Kidney epithelial cell (primary cell): Measurements from ENCODE around the gene DENND10. TPM values are rescaled to one million over a fixed set of nuclear protein-coding genes. Genes with fewer than 3 reads are reported as not detected.

ENCODE experiments used
- DNase-seq: peaks from one replicate; pipeline ENCODE4 v3.0.0-alpha.2; 2010; ENCODE audit warnings: low read depth
- H3K27me3 ChIP-seq: 2 replicates; pipeline ENCODE4 v1.6.0; 2011; ENCODE audit warnings: low read length; ENCODE audit not compliant: control insufficient read depth, insufficient read depth
- H3K36me3 ChIP-seq: 2 replicates; pipeline ENCODE4 v1.5.1; 2011; ENCODE audit warnings: low read length; ENCODE audit not compliant: control insufficient read depth, insufficient read depth
- H3K4me3 ChIP-seq: 2 replicates; pipeline ENCODE4 v1.5.1; 2011; ENCODE audit warnings: low read depth, mild to moderate bottlenecking, control low read depth, low read length
- total RNA-seq: library from RNA; depleted of rRNA; stranded (reverse); fragments of >200 nt; gene quantifications from 2 replicates; pipeline ENCODE4 v1.2.3, GENCODE V29; 2015
- TF ChIP-seq, protein P1 (sequence below): IDR thresholded peaks from 2 replicates; pipeline ENCODE4 v1.5.1; 2011; ENCODE audit warnings: mild to moderate bottlenecking, moderate library complexity, low read length, control low read depth, inconsistent platforms; ENCODE audit not compliant: insufficient read depth, poor library complexity, severe bottlenecking

The DENND10 gene
- total RNA-seq, 1 donor from 2014 or later, result 78.7 TPM

DNA sequence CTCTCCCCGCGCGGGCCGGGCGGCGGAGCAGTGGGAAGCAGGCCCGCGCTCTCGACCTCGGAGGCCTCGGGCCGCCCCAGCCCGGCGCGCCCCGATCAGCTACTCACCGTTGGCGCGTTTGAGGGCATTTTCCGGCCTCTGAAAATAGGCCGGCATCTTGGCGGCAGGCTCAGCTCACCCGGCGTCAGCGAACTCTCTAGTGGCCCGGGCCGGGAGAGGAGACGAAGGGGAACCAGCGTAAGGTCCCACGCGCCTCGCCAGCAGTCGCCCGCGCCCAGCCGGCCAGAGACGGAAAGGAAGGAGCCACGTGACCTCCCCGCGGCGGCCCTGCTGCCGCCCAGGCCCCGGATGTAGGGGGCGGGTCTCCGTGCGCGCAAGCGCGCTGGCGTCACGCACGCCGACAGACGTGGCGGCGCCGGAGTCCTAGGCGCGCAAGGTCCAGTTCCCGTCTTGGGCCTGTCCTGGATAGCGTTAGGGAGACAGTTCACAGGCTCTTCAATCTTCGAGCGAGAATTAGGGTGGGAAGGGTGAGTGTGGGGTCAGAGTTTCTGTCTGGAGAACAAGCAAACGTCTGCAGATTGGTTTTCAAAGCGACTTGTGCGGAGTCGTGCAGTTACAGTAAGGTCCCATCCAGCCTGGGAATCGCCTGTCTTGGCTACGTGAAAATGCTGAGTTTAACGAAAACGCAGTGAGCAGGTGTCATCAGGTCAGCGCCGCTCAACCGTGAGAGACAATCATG lies 23.2 kb upstream of the DENND10 start, which contains the start of gene EIF3A:
TSS of gene EIF3A (minus strand) at position 297 of the 739 bp plus-strand sequence. CDS start at position 156, 141 bp downstream.
- DNase-seq, result peak; percentile 63
- Histone ChIP-seq H3K4me3 (peak within 1 kb of the TSS; percentile 100), H3K36me3 (no peaks in the 10 kb centered on the region), H3K27me3 (no peaks in the 10 kb centered on the region)
- TF ChIP-seq, protein P1, sequence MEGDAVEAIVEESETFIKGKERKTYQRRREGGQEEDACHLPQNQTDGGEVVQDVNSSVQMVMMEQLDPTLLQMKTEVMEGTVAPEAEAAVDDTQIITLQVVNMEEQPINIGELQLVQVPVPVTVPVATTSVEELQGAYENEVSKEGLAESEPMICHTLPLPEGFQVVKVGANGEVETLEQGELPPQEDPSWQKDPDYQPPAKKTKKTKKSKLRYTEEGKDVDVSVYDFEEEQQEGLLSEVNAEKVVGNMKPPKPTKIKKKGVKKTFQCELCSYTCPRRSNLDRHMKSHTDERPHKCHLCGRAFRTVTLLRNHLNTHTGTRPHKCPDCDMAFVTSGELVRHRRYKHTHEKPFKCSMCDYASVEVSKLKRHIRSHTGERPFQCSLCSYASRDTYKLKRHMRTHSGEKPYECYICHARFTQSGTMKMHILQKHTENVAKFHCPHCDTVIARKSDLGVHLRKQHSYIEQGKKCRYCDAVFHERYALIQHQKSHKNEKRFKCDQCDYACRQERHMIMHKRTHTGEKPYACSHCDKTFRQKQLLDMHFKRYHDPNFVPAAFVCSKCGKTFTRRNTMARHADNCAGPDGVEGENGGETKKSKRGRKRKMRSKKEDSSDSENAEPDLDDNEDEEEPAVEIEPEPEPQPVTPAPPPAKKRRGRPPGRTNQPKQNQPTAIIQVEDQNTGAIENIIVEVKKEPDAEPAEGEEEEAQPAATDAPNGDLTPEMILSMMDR, result no peak

DNA sequence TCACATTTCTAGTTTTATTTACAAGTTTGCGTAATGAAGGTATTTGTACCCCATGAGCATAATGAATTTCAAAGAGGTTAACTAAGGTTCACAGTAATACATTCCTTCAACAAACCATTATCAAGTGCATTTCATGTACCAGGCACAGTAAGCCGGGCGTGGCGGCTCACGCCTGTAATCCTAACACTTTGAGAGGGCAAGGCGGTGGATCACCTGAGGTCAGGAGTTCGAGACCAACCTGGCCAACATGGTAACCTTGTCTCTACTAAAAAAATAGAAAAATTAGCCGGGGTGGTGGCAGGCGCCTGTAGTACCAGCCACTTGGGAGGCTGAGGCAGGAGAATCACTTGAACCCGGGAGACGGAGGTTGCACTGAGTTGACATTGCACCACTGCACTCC lies 19.0 kb upstream of the DENND10 start:
- TF ChIP-seq, protein P1, result no peak
- Histone ChIP-seq H3K4me3 (no peak overlapping the region), H3K27me3 (no peaks in the 10 kb centered on the region), H3K36me3 (no peaks in the 10 kb centered on the region)
- DNase-seq, result no peak

DNA sequence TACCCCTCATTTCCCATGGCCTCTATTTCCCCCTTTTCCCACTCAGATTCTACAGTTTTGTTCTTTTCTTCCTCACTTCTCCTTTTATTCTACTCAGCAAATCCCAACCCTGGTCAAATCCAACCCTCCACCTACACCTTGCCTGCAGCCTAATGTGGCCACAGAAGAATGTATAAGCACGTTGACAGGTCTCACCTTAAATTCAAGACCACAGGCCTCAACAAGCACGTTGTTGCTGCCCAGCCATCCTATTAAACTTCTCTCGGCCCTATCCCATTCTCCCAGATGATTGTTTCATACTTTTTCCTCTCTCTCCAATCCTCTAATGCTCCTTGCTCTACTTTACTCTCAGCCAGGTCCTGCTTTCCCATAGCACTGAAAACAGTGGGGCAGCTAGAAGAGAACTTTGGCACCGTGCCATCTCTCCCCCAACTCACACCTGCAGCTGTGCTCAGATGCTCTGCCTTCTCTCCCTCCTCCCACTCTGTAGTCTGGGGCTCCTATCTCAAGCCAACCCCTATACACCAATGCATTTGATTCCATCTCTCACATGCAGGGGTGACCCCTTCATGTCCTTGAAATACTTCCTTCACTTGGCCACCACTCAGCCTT lies 16.5 kb upstream of the DENND10 start:
- DNase-seq, result no peak
- no peaks in the 10 kb centered on the region for H3K27me3 ChIP-seq
- TF ChIP-seq, protein P1, result no peak
- no peaks in the 10 kb centered on the region for H3K36me3 ChIP-seq
- H3K4me3 ChIP-seq, result no peak overlapping the region

DNA sequence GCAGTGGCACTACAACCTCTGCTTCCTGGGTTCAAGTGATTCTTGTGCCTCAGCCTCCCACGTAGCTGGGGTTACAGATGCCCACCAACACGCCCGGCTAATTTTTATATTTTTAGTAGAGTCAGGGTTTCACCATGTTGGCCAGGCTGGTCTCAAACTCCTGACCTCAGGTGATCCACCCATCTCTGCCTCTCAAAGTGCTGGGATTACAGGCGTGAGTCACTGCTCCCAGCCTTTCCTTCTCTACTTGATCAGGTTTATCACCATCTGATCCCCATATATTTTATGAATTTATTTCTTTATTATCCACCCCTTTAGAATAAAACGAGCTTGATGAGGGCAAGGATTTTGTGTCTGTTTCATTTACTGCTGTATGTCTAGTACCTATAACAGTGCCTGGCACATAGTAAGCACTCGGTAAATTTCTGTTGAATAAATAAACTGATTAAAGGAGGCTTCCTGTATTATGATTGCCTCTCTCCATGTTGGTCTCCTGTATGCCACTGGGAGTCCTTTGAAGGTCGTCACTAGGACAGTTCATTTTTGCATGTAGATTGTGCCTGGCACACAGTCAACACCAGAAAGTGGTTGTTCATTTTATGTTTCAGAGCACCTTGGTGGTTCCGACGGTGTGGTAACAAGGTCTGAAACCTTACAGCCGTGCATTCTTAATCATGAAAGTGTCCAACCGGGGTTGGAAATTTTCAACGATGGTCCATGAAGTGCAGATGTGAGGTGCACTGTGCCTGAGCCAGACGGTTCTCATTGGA lies 13.7 kb upstream of the DENND10 start:
- H3K4me3 ChIP-seq, result no peak overlapping the region
- H3K36me3 ChIP-seq, result no peaks in the 10 kb centered on the region
- no peak for DNase-seq
- TF ChIP-seq, protein P1, result no peak
- no peaks in the 10 kb centered on the region for H3K27me3 ChIP-seq

DNA sequence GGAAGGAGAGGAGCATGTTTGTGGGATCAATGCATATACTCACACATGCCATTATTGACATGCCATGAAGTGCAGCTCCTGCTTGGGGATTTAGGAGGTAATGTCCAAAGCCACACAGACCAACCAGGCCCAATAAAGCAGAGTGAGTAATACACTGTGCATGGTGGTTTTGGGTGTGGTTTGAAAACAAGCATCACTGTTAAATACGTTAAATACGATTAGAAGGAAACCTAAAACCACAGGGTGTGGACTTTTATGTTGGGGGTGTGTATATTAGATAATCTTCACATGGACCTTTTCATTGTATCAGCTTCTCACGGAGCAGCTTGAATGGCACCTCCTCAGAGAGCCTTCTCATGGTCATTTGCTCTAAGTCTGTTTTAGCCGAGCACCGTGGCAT lies 12.9 kb upstream of the DENND10 start:
- Histone ChIP-seq H3K36me3 (no peaks in the 10 kb centered on the region), H3K4me3 (no peak overlapping the region), H3K27me3 (no peaks in the 10 kb centered on the region)
- TF ChIP-seq, protein P1, result no peak
- DNase-seq, result no peak
